K562 (cell line): ENCODE data around the gene FSCN2. TPM values are rescaled to one million over a fixed set of nuclear protein-coding genes. Genes with fewer than 3 reads are reported as not detected.

Source experiments
- BRF1 ChIP-seq: IDR thresholded peaks from 3 replicates; pipeline ENCODE4 v1.6.1; 2011; ENCODE audit warnings: borderline replicate concordance, mild to moderate bottlenecking; ENCODE audit not compliant: insufficient read length; ENCODE audit errors: extremely low read depth
- CSDE1 ChIP-seq, 2 experiments: fragments of 450-650 bp; IDR thresholded peaks; 2 replicates each; pipeline ENCODE4 v1.6.1; 2016; ENCODE audit warnings: mild to moderate bottlenecking in 1 of 2
- JUN ChIP-seq, 2 experiments: sonication (generic) in 1 of 2; formaldehyde crosslinking in 1 of 2; IDR thresholded peaks; 2 replicates each; pipeline versions ENCODE4 v1.6.1 to v1.8.0; 2012 to 2022; ENCODE audit warnings: borderline replicate concordance in 2 of 2, mild to moderate bottlenecking in 2 of 2, improper control_type of control experiment in 1 of 2, low read depth in 1 of 2, low read length in 1 of 2, missing genetic modification reagents in 1 of 2
- KAT7 ChIP-seq: sonication (generic); formaldehyde crosslinking; IDR thresholded peaks from 2 replicates; pipeline ENCODE4 v1.8.0; 2022; ENCODE audit warnings: missing genetic modification reagents, mild to moderate bottlenecking, borderline replicate concordance
- MLLT1 ChIP-seq, 2 experiments: fragments of 450-650 bp; IDR thresholded peaks; 2 replicates each; pipeline ENCODE4 v1.6.1; 2016
- MYC ChIP-seq, 2 experiments: fragments of 250-450 bp in 1 of 2; sonication (Bioruptor Pico) in 1 of 2; IDR thresholded peaks; 2 replicates each; pipeline versions ENCODE4 v1.5.1 to v1.6.1; 2012 to 2021; ENCODE audit warnings: low read depth in 2 of 2, borderline replicate concordance in 1 of 2, improper control_type of control experiment in 1 of 2, low read length in 1 of 2, mild to moderate bottlenecking in 1 of 2, moderate library complexity in 1 of 2
- NRF1 ChIP-seq, 2 experiments: fragments of 450-650 bp; IDR thresholded peaks in 1 of 2; conservative IDR thresholded peaks in 1 of 2; 2 replicates each; pipeline ENCODE4 v1.6.1; 2014; ENCODE audit warnings: mild to moderate bottlenecking in 2 of 2
- PATZ1 ChIP-seq: fragments of 250-450 bp; sonication (Bioruptor Pico); IDR thresholded peaks from 2 replicates; pipeline ENCODE4 v1.5.0; 2020; ENCODE audit warnings: mild to moderate bottlenecking, borderline replicate concordance
- PKNOX1 ChIP-seq: fragments of 450-650 bp; IDR thresholded peaks from 2 replicates; pipeline ENCODE4 v1.6.1; 2016
- POLR2A ChIP-seq: fragments of 450-650 bp; conservative IDR thresholded peaks from 2 replicates; pipeline ENCODE4 v1.6.1; 2016
- PURB ChIP-seq: sonication (generic); formaldehyde crosslinking; IDR thresholded peaks from 2 replicates; pipeline ENCODE4 v1.9.0; 2021; ENCODE audit warnings: low read depth, mild to moderate bottlenecking, missing genetic modification reagents
- PYGO2 ChIP-seq: fragments of 450-650 bp; IDR thresholded peaks from 2 replicates; pipeline ENCODE4 v1.6.1; 2016; ENCODE audit warnings: mild to moderate bottlenecking, missing genetic modification characterization, moderate library complexity, missing compliant biosample characterization
- ZBTB2 ChIP-seq: fragments of 450-650 bp; IDR thresholded peaks from 2 replicates; pipeline ENCODE4 v1.6.1; 2016; ENCODE audit warnings: antibody characterized with exemption
- ZBTB33 ChIP-seq: sonication (generic); formaldehyde crosslinking; IDR thresholded peaks from 2 replicates; pipeline ENCODE4 v1.8.1; 2023; ENCODE audit warnings: mild to moderate bottlenecking, missing genetic modification reagents
- ZBTB9 ChIP-seq: fragments of 450-650 bp; formaldehyde crosslinking; IDR thresholded peaks from 2 replicates; pipeline ENCODE4 v1.4.0; 2020; ENCODE audit warnings: mild to moderate bottlenecking, moderate library complexity
- ZNF644 ChIP-seq: fragments of 200-800 bp; sonication (Bioruptor generic); IDR thresholded peaks from 2 replicates; pipeline ENCODE4 v1.6.1; 2016; ENCODE audit warnings: low read depth, missing genetic modification characterization, missing compliant biosample characterization
- polyA plus RNA-seq, 8 experiments: library from polyadenylated mRNA; depleted of rRNA in 4 of 8; stranded (reverse) in 5 of 8; unstranded in 3 of 8; fragments of >200 nt; fragmentation: Nextera tagmentation in 2 of 8; fragmentation: Illumina TruSeq in 1 of 8; extraction: Ambion mirVana in 2 of 8; extraction: Trizol in 1 of 8; gene quantifications; 2 replicates each; pipeline versions ENCODE4 v1.2.1 to v1.2.3, GENCODE V29; 2011 to 2014; ENCODE audit warnings: inconsistent platforms in 1 of 8, missing spikeins in 1 of 8
- total RNA-seq, 7 experiments: library from RNA; depleted of rRNA in 6 of 7; stranded (reverse); fragments of >200 nt in 6 of 7; fragmentation: Illumina TruSeq in 2 of 7; extraction: Trizol in 2 of 7; gene quantifications; 2 replicates each; pipeline versions ENCODE4 v1.2.1 to v1.2.3, GENCODE V29; 2011 to 2021; ENCODE audit warnings: low replicate concordance in 1 of 7

The FSCN2 gene
- total and polyA plus RNA-seq, 9 of the 15 experiments (the other 6 are each of a cell fraction or from before 2014, with no cell fraction given) = 0.08 TPM; not detected in 8

- TF ChIP-seq PURB (CRISPR knock-in tag) (no peak), JUN (IDR thresholded peaks at IDR 0.05; ENCODE audit: borderline replicate concordance, low read depth, low read length) (no peak), JUN (CRISPR knock-in tag; IDR thresholded peaks at IDR 0.05; ENCODE audit: borderline replicate concordance) (0 out of 2 replicates have a peak, but pooled peaks have one; percentile 65), CSDE1 (IDR thresholded peaks at IDR 0.05) (no peak), KAT7 (peak; percentile 84; the same call in 1 of the 2 replicates), ZBTB9 (peak; percentile 99), ZBTB33 (CRISPR knock-in tag) (no peak; the same call in none of the 2 replicates), MLLT1 (IDR thresholded peaks at IDR 0.05) (peak in 1 of 2 experiments; percentile 86; a peak in 2 of 4 replicates), NRF1 (conservative IDR thresholded peaks at IDR 0.05 in 1 of 2, IDR thresholded peaks at IDR 0.05 in 1 of 2) (peak; percentile 76 to 82), POLR2A (peak; percentile 68), PKNOX1 (no peak), PYGO2 (tag) (no peak), ZNF644 (tag) (no peak), MYC (IDR thresholded peaks at IDR 0.05; ENCODE audit: low read depth, low read length) (peak; percentile 91), MYC (CRISPR knock-in tag; IDR thresholded peaks at IDR 0.05; ENCODE audit: borderline replicate concordance, low read depth) (no peak), ZBTB2 (0 out of 2 replicates have a peak, but pooled peaks have one; percentile 32), PATZ1 (CRISPR knock-in tag) (no peak), BRF1 (no peak)
Measured at GRCh38 chr17:81484195-81484979, 43.8 kb upstream of the FSCN2 start (continued).
